OCI-LY7 (cell line): ENCODE measurements around the gene ATP11C. TPM values are rescaled to one million over a fixed set of nuclear protein-coding genes. Genes with fewer than 3 reads are reported as not detected.
A peak's percentile ranks its signal among the peaks of the same experiment; 100 is the strongest.

Experiments used
- BruUV-seq: library from RNA; stranded (reverse); fragments of 400-500 nt; replicated peaks from 2 replicates; lab custom pipeline; 2021; lab: Mats Ljungman, UMichigan
- CTCF ChIA-PET: fragments of 300-600 bp; sonication (Branson Sonifier 250); formaldehyde crosslinking; loops from one replicate; lab custom pipeline; 2022; ENCODE audit warnings: antibody characterized with exemption; ENCODE audit not compliant: unreplicated experiment; lab: Charles Lee
- POLR2A ChIA-PET: fragments of 300-600 bp; sonication (Branson Sonifier 250); formaldehyde crosslinking; loops from one replicate; lab custom pipeline; 2022; ENCODE audit warnings: antibody characterized with exemption; lab: Charles Lee
- DNase-seq: peaks from one replicate; pipeline ENCODE4 v3.0.0-alpha.2; 2015; ENCODE audit warnings: low spot score
- H2AFZ ChIP-seq: fragments of 200-600 bp; sonication (generic), shearing (Covaris generic); 2 replicates; pipeline ENCODE4 v1.6.1; 2014; ENCODE audit warnings: mild to moderate bottlenecking, antibody characterized with exemption, low read length, moderate library complexity
- H3K27ac ChIP-seq: fragments of 200-600 bp; sonication (generic); 2 replicates; pipeline ENCODE4 v1.5.1; 2014; ENCODE audit warnings: mixed run types, low read depth, mild to moderate bottlenecking, moderate library complexity, low read length, inconsistent platforms; ENCODE audit not compliant: poor library complexity, severe bottlenecking
- H3K36me3 ChIP-seq: fragments of 200-600 bp; sonication (generic); 2 replicates; pipeline ENCODE4 v1.6.1; 2014; ENCODE audit warnings: mild to moderate bottlenecking, antibody characterized with exemption, low read length, moderate library complexity, mixed read lengths; ENCODE audit not compliant: insufficient read depth
- H3K4me1 ChIP-seq: fragments of 200-600 bp; sonication (generic); 2 replicates; pipeline ENCODE4 v1.5.1; 2014; ENCODE audit warnings: mild to moderate bottlenecking, low read length; ENCODE audit not compliant: insufficient read depth, poor library complexity, severe bottlenecking
- H3K4me2 ChIP-seq: fragments of 200-600 bp; sonication (generic); 2 replicates; pipeline ENCODE4 v1.6.1; 2014; ENCODE audit warnings: mild to moderate bottlenecking, low read length
- H3K4me3 ChIP-seq: fragments of 200-600 bp; sonication (generic); 2 replicates; pipeline ENCODE4 v1.5.1; 2014; ENCODE audit warnings: mild to moderate bottlenecking, low read depth, low read length; ENCODE audit not compliant: poor library complexity, severe bottlenecking
- H3K79me2 ChIP-seq: fragments of 200-600 bp; sonication (generic); 2 replicates; pipeline ENCODE4 v1.6.1; 2016; ENCODE audit warnings: low read depth, mild to moderate bottlenecking, low read length, moderate library complexity, mixed read lengths; ENCODE audit not compliant: insufficient read depth
- H3K9me2 ChIP-seq: fragments of 200-600 bp; sonication (generic); 2 replicates; pipeline ENCODE4 v1.6.1; 2016; ENCODE audit warnings: mild to moderate bottlenecking, low read length, mixed read lengths; ENCODE audit not compliant: insufficient read depth
- H3K9me3 ChIP-seq: fragments of 200-600 bp; sonication (generic); 2 replicates; pipeline ENCODE4 v1.6.1; 2014; ENCODE audit warnings: mild to moderate bottlenecking, mixed run types, low read length, mixed read lengths
- H4K20me1 ChIP-seq: fragments of 200-600 bp; sonication (generic); 2 replicates; pipeline ENCODE4 v1.6.1; 2014; ENCODE audit warnings: mild to moderate bottlenecking, antibody characterized with exemption, low read length, moderate library complexity, mixed read lengths; ENCODE audit not compliant: insufficient read depth
- EZH2phosphoT487 ChIP-seq: fragments of 200-600 bp; sonication (generic); IDR thresholded peaks from 2 replicates; pipeline ENCODE4 v1.6.1; 2018; ENCODE audit warnings: low read depth, borderline replicate concordance, mild to moderate bottlenecking, mixed run types, antibody characterized with exemption, low read length, moderate library complexity, mixed read lengths
- intact Hi-C: fragments of 100-400 bp; cut with micrococcal nuclease; formaldehyde crosslinking; loops from one replicate; pipeline ENCODE4 v1.10.0; 2022; ENCODE audit not compliant: unreplicated experiment
- total RNA-seq, 2 experiments: library from RNA; depleted of rRNA in 1 of 2; stranded (reverse); fragments of >200 nt in 1 of 2; shearing (Covaris generic) in 1 of 2; gene quantifications; 2 replicates each; pipeline ENCODE4 v1.2.3, GENCODE V29; 2014 to 2022
- TF ChIP-seq, protein P1 (sequence below): fragments of 200-600 bp; sonication (generic); conservative IDR thresholded peaks from 2 replicates; pipeline ENCODE4 v1.5.1; 2014; ENCODE audit warnings: mild to moderate bottlenecking, antibody characterized with exemption, low read length, moderate library complexity, mixed read lengths

ATP11C gene
- total RNA-seq, 2 experiments from 2014 or later = 20.9 to 25.2 TPM

DNA sequence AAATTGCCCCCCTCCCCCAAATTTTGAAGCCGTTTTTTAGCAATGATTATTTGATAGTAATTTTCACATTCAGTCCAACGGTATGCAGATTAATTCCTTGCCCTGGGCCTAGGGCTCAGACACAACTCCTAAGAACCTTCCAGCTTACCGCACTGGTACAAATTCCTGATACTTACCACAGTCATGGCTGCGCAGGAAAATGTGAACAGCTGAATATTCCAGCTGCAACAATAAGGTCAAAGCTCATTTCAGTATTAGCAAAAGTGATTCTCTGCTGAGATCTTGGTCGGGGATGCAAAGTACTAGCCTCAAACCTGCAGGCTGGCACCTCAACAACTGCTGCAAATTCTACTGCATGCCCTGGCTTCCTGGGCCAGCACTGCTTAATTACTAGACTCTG is 3.0 kb downstream of the ATP11C start:
- peak; percentile 11 for DNase-seq
- peaks cover 23% of the 10 kb centered on the region for H3K4me1 ChIP-seq
- no peak overlapping the region for H3K27ac ChIP-seq
- BruUV-seq = no TSS peak
- intact Hi-C loops = no loop called here
- H3K4me2 ChIP-seq = peak overlapping the region; percentile 88
- H3K9me3 ChIP-seq = no peaks in the 10 kb centered on the region
- H3K4me3 ChIP-seq = peak overlapping the region; percentile 81
- POLR2A ChIA-PET = interaction anchor here (0.6 to 1.2 kb wide), 3 partner anchors 15 to 98 kb away, joined by 3 to 4 read pairs (median 3); no protein-coding TSS in a partner anchor
- CTCF ChIA-PET = no interaction called here
- TF ChIP-seq, protein P1, sequence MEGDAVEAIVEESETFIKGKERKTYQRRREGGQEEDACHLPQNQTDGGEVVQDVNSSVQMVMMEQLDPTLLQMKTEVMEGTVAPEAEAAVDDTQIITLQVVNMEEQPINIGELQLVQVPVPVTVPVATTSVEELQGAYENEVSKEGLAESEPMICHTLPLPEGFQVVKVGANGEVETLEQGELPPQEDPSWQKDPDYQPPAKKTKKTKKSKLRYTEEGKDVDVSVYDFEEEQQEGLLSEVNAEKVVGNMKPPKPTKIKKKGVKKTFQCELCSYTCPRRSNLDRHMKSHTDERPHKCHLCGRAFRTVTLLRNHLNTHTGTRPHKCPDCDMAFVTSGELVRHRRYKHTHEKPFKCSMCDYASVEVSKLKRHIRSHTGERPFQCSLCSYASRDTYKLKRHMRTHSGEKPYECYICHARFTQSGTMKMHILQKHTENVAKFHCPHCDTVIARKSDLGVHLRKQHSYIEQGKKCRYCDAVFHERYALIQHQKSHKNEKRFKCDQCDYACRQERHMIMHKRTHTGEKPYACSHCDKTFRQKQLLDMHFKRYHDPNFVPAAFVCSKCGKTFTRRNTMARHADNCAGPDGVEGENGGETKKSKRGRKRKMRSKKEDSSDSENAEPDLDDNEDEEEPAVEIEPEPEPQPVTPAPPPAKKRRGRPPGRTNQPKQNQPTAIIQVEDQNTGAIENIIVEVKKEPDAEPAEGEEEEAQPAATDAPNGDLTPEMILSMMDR = no peak
- no peak for TF ChIP-seq EZH2phosphoT487
- no peaks in the 10 kb centered on the region for H3K36me3 ChIP-seq
- H3K79me2 ChIP-seq = peaks cover 54% of the 10 kb centered on the region
- H3K9me2 ChIP-seq = no peaks in the 10 kb centered on the region
- no peak overlapping the region for H2AFZ ChIP-seq
- H4K20me1 ChIP-seq = peaks cover 9% of the 10 kb centered on the region; the same call in 1 of the 2 replicates

DNA sequence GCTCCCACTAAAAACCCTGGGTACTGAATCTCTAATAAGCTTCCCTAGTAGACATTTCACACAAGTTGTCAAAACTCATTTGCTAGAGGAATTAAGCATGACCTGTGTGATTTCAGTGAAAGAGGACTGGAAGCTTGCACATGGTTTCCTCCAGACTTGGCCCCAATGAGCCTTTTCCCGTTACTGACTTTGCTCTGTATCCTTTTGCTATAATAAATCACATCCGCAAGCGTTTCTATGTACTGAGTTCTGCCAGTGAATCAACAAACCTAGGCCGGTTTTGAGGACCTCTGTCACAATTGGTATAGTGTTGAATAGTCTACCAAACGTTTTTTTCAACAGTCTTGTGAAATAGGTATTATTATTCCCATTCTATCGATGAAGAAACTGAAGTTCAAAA is 8.2 kb downstream of the ATP11C start:
- Histone ChIP-seq H3K36me3 (peaks cover 6% of the 10 kb centered on the region; the same call in 1 of the 2 replicates), H3K4me2 (no peak overlapping the region)
- intact Hi-C loops = no loop called here

More for the DNA sequence above, 8.2 kb downstream of the ATP11C start:
- DNase-seq = no peak
- Histone ChIP-seq H4K20me1 (no peaks in the 10 kb centered on the region; the same call in 1 of the 2 replicates), H2AFZ (no peak overlapping the region), H3K9me3 (no peaks in the 10 kb centered on the region), H3K27ac (no peak overlapping the region), H3K4me1 (peaks cover 6% of the 10 kb centered on the region), H3K79me2 (peaks cover 39% of the 10 kb centered on the region), H3K9me2 (no peaks in the 10 kb centered on the region), H3K4me3 (no peak overlapping the region)
- POLR2A ChIA-PET = interaction anchor here (1.2 kb wide), 1 partner anchor 33 kb away, joined by 3 read pairs; no protein-coding TSS in a partner anchor
- CTCF ChIA-PET = no interaction called here
- no TSS peak for BruUV-seq
- no peak for TF ChIP-seq EZH2phosphoT487
- TF ChIP-seq, protein P1 = no peak
